Right lobe of liver (tissue), 6 donors: Measurements from ENCODE around the gene CDC7. TPM values are rescaled to one million over a fixed set of nuclear protein-coding genes. Genes with fewer than 3 reads are reported as not detected.
A peak's percentile ranks its signal among the peaks of the same experiment; 100 is the strongest.

Source experiments
- ATAC-seq, 4 donors: fragments of 200-7000 bp; cut with Tn5 transposase; one replicate each; pipeline ENCODE4 v1.9.1; 2020; ENCODE audit warnings: mild to moderate bottlenecking in 4 of 4, moderate library complexity in 4 of 4
- DNase-seq, 3 donors: peaks; one replicate each; pipeline ENCODE4 v3.0.0-alpha.2; 2020
- H3K27ac ChIP-seq, 3 donors: fragments of 200-600 bp; one replicate each; pipeline ENCODE4 v1.8.0; 2022
- H3K27me3 ChIP-seq, 2 donors: fragments of 200-600 bp; one replicate each; pipeline ENCODE4 v1.8.0; 2022
- H3K36me3 ChIP-seq, 4 donors: fragments of 200-600 bp; sonication (generic) in 1 of 4; one replicate each; pipeline versions ENCODE4 v1.5.1 to v1.8.0; 2017 to 2022; ENCODE audit warnings: control low read depth in 1 of 4
- H3K4me1 ChIP-seq, 4 donors: fragments of 200-600 bp; sonication (generic) in 1 of 4; one replicate each; pipeline versions ENCODE4 v1.5.1 to v1.8.0; 2017 to 2022; ENCODE audit warnings: control low read depth in 1 of 4
- H3K4me3 ChIP-seq, 3 donors: fragments of 200-600 bp; one replicate each; pipeline ENCODE4 v1.8.0; 2022
- H3K9me3 ChIP-seq, 4 donors: fragments of 200-600 bp; sonication (generic) in 1 of 4; one replicate each; pipeline versions ENCODE4 v1.5.1 to v1.8.0; 2017 to 2022; ENCODE audit warnings: control low read depth in 1 of 4
- POLR2A ChIP-seq: fragments of 450-650 bp; IDR thresholded peaks from one replicate; pipeline ENCODE4 v1.6.1; 2017; ENCODE audit warnings: antibody characterized with exemption, mild to moderate bottlenecking
- WGBS: methylation state at CpG from one replicate; pipeline ENCODE4 v1.1.6; 2018; ENCODE audit warnings: low coverage, low lambda C conversion rate; ENCODE audit not compliant: insufficient coverage; ENCODE audit errors: missing lambda C conversion rate; 5-methylcytosine and 5-hydroxymethylcytosine counted together
- intact Hi-C, 2 donors: fragments of 100-400 bp; cut with DNase I; formaldehyde crosslinking; loops; one replicate each; pipeline versions ENCODE4 v1.11.2 to v1.14.1; 2022
- total RNA-seq, 6 experiments: library from RNA; depleted of rRNA in 2 of 6; stranded (reverse); fragments of >200 nt in 2 of 6; fragmentation: NEBNext Ultra II Directional in 3 of 6; extraction: Animal tissue kit (Norgen Biotek cat#: 25700) in 3 of 6; gene quantifications; one replicate each; pipeline versions ENCODE4 v1.1.0 to v1.2.4, GENCODE V29; 2016 to 2023
- TF ChIP-seq, protein P1 (sequence below), 4 donors: fragments of 200-600 bp in 3 of 4; fragments of 450-650 bp in 1 of 4; IDR thresholded peaks; one replicate each; pipeline versions ENCODE4 v1.5.1 to v1.8.0; 2016 to 2022; ENCODE audit warnings: antibody characterized with exemption in 4 of 4, mild to moderate bottlenecking in 2 of 4
- donor health status: DM: no; HTN: yes; CAD: no.
- donor health status: DM: no; HTN: no; CAD: no.
- donor health status: DM: no; HTN: no; CAD: no.
- donor health status: DM: no; HTN: yes; CAD: no.
- donor health status: DM: no; HTN: yes; CAD: no.

Gene CDC7
- total RNA-seq, 6 experiments from 2014 or later = 0.24 to 2.2 (median 0.92) TPM

DNA sequence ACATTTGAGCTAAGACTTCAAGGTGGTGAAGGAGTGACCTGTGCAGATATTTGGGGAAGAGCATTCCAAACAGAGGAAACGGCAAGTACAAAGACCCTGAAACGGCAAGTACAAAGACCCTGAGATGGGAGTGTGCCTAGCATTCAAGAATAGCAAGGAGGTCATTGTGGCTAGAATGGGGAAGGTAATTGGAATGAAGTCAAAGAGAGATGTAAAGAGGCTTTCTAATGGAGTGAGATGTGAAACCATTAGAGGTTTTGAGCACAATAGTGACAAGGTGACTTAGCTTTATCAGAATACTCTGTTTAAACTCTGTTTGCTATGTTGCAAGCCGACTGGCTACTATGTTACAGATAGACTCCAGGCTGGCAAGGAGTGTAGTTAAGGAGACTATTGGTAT lies 4.4 kb downstream of the CDC7 start:
- H3K36me3 ChIP-seq = no peaks in the 10 kb centered on the region
- ATAC-seq (no peak), DNase-seq (no peak)
- peaks cover 0 to 11% (median 0%) of the 10 kb centered on the region in 4 donors for H3K4me1 ChIP-seq
- no peak overlapping the region for H3K27ac ChIP-seq
- 64% methylated on average over 3 of the region's 3 CpGs for WGBS
- TF ChIP-seq, protein P1, sequence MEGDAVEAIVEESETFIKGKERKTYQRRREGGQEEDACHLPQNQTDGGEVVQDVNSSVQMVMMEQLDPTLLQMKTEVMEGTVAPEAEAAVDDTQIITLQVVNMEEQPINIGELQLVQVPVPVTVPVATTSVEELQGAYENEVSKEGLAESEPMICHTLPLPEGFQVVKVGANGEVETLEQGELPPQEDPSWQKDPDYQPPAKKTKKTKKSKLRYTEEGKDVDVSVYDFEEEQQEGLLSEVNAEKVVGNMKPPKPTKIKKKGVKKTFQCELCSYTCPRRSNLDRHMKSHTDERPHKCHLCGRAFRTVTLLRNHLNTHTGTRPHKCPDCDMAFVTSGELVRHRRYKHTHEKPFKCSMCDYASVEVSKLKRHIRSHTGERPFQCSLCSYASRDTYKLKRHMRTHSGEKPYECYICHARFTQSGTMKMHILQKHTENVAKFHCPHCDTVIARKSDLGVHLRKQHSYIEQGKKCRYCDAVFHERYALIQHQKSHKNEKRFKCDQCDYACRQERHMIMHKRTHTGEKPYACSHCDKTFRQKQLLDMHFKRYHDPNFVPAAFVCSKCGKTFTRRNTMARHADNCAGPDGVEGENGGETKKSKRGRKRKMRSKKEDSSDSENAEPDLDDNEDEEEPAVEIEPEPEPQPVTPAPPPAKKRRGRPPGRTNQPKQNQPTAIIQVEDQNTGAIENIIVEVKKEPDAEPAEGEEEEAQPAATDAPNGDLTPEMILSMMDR (IDR thresholded peaks at IDR 0.05) = no peak
- TF ChIP-seq POLR2A = no peak
- no peaks in the 10 kb centered on the region for H3K9me3 ChIP-seq
- no peaks in the 10 kb centered on the region for H3K27me3 ChIP-seq
- intact Hi-C loops = no loop called here
- no peak overlapping the region for H3K4me3 ChIP-seq

DNA sequence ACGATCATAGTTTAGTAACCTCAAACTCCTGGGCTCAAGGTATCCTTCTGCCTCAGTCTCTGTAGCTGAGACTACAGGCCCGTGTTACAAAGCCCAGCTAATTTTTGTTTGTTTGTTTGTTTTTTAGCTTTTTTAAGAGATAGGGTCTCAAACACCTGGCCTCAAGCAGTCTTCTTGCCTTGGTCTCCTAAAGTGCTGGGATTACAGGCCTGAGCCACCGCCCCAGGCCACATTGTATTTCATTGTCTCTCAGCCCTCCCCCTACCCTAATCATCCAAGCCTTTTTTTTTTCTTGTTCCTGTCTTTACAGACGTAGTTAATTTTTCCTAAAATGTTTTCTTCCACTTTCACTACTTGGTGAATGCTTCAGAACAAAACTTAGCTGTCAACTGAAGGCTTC lies 5.4 kb downstream of the CDC7 start:
- peaks cover 0 to 11% (median 0%) of the 10 kb centered on the region in 4 donors for H3K4me1 ChIP-seq
- ATAC-seq (no peak), DNase-seq (no peak)
- H3K9me3 ChIP-seq = no peaks in the 10 kb centered on the region
- no peak overlapping the region for H3K4me3 ChIP-seq
- H3K27me3 ChIP-seq = no peaks in the 10 kb centered on the region
- H3K36me3 ChIP-seq = no peaks in the 10 kb centered on the region
- WGBS = 61% methylated on average over 3 of the region's 4 CpGs
- TF ChIP-seq, protein P1 (IDR thresholded peaks at IDR 0.05) = no peak
- TF ChIP-seq POLR2A = no peak
- H3K27ac ChIP-seq = no peak overlapping the region
- intact Hi-C loops = no loop called here

DNA sequence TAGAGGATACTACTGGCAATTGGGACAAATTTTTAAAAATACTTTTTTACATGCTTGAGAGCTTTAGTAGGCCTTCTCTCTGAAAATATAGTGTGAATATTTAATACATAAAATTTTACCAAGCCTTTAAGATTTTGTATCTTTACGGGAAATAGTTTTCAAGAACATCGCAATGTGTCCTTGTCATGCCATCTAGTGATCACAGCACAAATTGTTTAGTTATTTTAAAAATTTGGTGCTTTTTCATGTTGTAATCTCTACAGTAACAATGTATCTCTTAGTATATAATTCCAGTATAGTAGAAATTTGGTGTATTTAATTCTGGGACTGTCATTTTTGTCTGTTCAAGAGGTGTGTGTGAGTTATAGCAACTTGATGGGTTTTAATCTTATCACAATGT lies 6.7 kb downstream of the CDC7 start:
- Histone ChIP-seq H3K4me3 (no peak overlapping the region), H3K27me3 (no peaks in the 10 kb centered on the region), H3K4me1 (no peaks in the 10 kb centered on the region), H3K27ac (no peak overlapping the region), H3K9me3 (no peaks in the 10 kb centered on the region), H3K36me3 (no peaks in the 10 kb centered on the region)
- TF ChIP-seq POLR2A = no peak
- TF ChIP-seq, protein P1 (IDR thresholded peaks at IDR 0.05) = peak in 1 of 4 donors; percentile 6
- no peak for ATAC-seq
- DNase-seq = no peak
- intact Hi-C loops = no loop called here
- 83% methylated on average over 2 of the region's 2 CpGs for WGBS

DNA sequence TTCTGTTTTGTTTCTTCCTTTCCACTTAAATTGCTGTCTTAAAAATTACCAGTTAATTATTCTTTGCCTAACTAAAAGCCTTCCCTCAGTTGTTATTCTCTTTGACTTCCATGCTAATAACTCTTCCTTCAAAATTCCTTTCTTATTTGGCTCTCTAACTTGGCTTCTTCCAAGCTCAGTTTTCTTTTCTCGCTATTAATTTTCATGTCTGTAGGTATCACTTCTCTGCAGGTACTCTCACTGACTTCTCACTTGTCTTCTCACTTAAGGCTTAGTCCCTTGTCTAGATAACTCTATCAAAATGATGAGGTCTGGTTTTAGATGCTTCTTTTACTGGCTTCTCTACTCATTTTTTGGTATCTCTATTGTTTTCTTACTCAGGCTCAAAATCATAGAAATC lies 10.1 kb downstream of the CDC7 start:
- DNase-seq = no peak
- H3K4me3 ChIP-seq = no peak overlapping the region
- 82% methylated on average over 1 of the region's 1 CpG for WGBS
- H3K27ac ChIP-seq = no peak overlapping the region
- TF ChIP-seq, protein P1 (IDR thresholded peaks at IDR 0.05) = no peak
- TF ChIP-seq POLR2A = no peak
- no peaks in the 10 kb centered on the region for H3K9me3 ChIP-seq
- intact Hi-C loops = loop anchor here in 1 of 2 donors (10.0 kb wide), 1 partner anchor 414 kb away; no protein-coding TSS in a partner anchor
- H3K4me1 ChIP-seq = no peaks in the 10 kb centered on the region
- no peaks in the 10 kb centered on the region for H3K27me3 ChIP-seq
- no peak for ATAC-seq
- H3K36me3 ChIP-seq = no peaks in the 10 kb centered on the region

DNA sequence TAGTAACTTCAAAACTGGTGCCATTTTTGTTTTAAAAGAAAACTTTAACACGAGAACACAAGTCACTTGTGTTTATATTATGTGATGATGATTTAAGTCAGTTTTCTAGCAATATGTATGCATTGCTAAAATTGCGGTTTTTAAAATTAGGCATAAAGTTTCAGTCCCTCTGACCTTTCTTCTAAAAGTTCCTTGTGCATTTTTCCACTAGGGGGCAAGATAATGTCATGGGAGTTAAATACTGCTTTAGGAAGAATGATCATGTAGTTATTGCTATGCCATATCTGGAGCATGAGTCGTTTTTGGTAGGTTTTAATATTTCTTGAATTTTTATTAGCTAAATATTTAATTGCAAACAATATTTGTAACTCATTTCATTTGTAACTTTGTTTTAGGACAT lies 10.7 kb downstream of the CDC7 start:
- Histone ChIP-seq H3K27ac (no peak overlapping the region), H3K9me3 (no peaks in the 10 kb centered on the region), H3K4me1 (no peaks in the 10 kb centered on the region), H3K36me3 (no peaks in the 10 kb centered on the region), H3K27me3 (no peaks in the 10 kb centered on the region), H3K4me3 (no peak overlapping the region)
- DNase-seq = no peak
- ATAC-seq = peak; percentile 52 to 63 (median 58)
- WGBS = 32% methylated on average over 3 of the region's 3 CpGs
- intact Hi-C loops = loop anchor here in 1 of 2 donors (10.0 kb wide), 1 partner anchor 413 kb away; no protein-coding TSS in a partner anchor
- TF ChIP-seq, protein P1 (IDR thresholded peaks at IDR 0.05) = peak; percentile 55 to 66 (median 64)
- TF ChIP-seq POLR2A = no peak
